Measurements from ENCODE around the gene SMAD2.
A peak's percentile ranks its signal among the peaks of the same experiment; 100 is the strongest.

SMAD2 gene

GRCh38 chr18:47930199-47930930, at the start of gene SMAD2:
Gene SMAD2 (minus strand): TSS chr18:47930659. CDS start chr18:47896756, 33,903 bp downstream.
- TF ChIP-seq CTCF (IDR thresholded peaks at IDR 0.05; ENCODE audit: low read depth, low read length) = no peak
- peak within 1 kb of the TSS; percentile 83 to 89 for H3K4me3 ChIP-seq (replicated peaks in 1 of 2; ENCODE audit: low read depth in 2 of 2, low read length in 2 of 2)
- peak; percentile 75 to 91 for DNase-seq (ENCODE audit: low read depth in 2 of 2)

- DNase-seq (ENCODE audit: low read depth in 2 of 2) = no peak
- TF ChIP-seq CTCF (IDR thresholded peaks at IDR 0.05; ENCODE audit: low read depth, low read length) = no peak
- no peak overlapping the region for H3K4me3 ChIP-seq (replicated peaks in 1 of 2; ENCODE audit: low read depth in 2 of 2, low read length in 2 of 2)
Observed at GRCh38 chr18:47979611-47980200, 49.2 kb upstream of the SMAD2 start.

- TF ChIP-seq CTCF (IDR thresholded peaks at IDR 0.05; ENCODE audit: low read depth, low read length) = no peak
- no peak for DNase-seq (ENCODE audit: low read depth in 2 of 2)
Observed at GRCh38 chr18:47978603-47979002, 48.1 kb upstream of the SMAD2 start.

GRCh38 chr18:47978141-47978540, 47.7 kb upstream of the SMAD2 start:
- no peak for DNase-seq (ENCODE audit: low read depth in 2 of 2)
- TF ChIP-seq CTCF (IDR thresholded peaks at IDR 0.05; ENCODE audit: low read depth, low read length) = no peak
- no peak overlapping the region for H3K4me3 ChIP-seq (replicated peaks in 1 of 2; ENCODE audit: low read depth in 2 of 2, low read length in 2 of 2)

More at GRCh38 chr18:47978603-47979002, 48.1 kb upstream of the SMAD2 start:
- H3K4me3 ChIP-seq (replicated peaks in 1 of 2; ENCODE audit: low read depth in 2 of 2, low read length in 2 of 2) = no peak overlapping the region

- no peak overlapping the region for H3K4me3 ChIP-seq (replicated peaks in 1 of 2; ENCODE audit: low read depth in 2 of 2, low read length in 2 of 2)
- DNase-seq (ENCODE audit: low read depth in 2 of 2) = no peak
- TF ChIP-seq CTCF (IDR thresholded peaks at IDR 0.05; ENCODE audit: low read depth, low read length) = no peak
Observed at GRCh38 chr18:47975701-47976100, 45.2 kb upstream of the SMAD2 start.

- no peak overlapping the region for H3K4me3 ChIP-seq (replicated peaks in 1 of 2; ENCODE audit: low read depth in 2 of 2, low read length in 2 of 2)
- no peak for TF ChIP-seq CTCF (IDR thresholded peaks at IDR 0.05; ENCODE audit: low read depth, low read length)
- no peak for DNase-seq (ENCODE audit: low read depth in 2 of 2)
Observed at GRCh38 chr18:47975105-47975504, 44.6 kb upstream of the SMAD2 start.

Data from cardiac fibroblast (primary cell).